GM21390 (cell line): Measurements from ENCODE around the gene ASS1.

Source experiments
- ATAC-seq: cut with Tn5 transposase; IDR thresholded peaks from one replicate; pipeline ENCODE4 v1.9.1; 2021; ENCODE audit not compliant: unreplicated experiment

ASS1 gene

GRCh38 chr9:130491830-130492482 is 47.2 kb downstream of the ASS1 start:
- ATAC-seq = no peak

DNA sequence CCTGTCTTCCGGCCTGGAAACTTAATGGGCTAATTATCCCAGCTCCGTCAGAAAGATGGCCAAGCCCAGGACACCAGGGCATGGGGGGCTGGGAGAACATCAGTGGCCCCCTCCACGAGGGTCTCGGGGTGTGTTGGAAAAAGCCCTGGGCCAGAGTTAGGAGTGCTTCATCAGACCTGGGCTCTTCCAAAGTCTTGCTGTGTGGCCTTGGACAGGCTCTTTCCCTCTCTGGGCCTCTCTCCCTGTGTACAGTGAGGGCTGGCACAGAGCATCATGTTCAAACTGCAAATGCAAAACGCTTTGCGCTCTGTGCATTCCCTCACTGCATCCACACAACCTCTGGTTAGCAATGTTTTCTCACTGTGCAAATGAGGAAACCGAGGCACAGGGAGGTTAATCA is 48.3 kb downstream of the ASS1 start:
- ATAC-seq = no peak

GRCh38 chr9:130493476-130493875 is 48.7 kb downstream of the ASS1 start:
- ATAC-seq = no peak

DNA sequence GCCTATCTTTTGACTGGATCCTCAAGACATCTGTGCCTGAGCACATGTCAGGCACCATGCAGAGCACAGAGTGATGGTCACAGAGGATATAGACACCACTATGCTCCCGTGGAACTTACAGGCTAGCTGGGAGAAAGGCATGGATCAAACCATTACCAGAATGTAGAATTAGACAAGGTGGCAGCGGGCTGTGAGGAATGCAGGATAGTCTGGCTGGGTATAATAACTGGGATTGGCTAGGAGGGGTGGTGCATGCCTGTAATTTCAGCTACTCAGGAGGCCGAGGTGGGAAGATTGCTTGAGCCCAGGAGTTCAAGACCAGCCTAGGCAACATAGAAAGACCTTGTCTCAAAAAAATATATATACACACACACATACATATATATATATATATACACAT is 50.3 kb downstream of the ASS1 start:
- ATAC-seq = no peak

GRCh38 chr9:130497139-130497538 is 52.4 kb downstream of the ASS1 start:
- no peak for ATAC-seq

DNA sequence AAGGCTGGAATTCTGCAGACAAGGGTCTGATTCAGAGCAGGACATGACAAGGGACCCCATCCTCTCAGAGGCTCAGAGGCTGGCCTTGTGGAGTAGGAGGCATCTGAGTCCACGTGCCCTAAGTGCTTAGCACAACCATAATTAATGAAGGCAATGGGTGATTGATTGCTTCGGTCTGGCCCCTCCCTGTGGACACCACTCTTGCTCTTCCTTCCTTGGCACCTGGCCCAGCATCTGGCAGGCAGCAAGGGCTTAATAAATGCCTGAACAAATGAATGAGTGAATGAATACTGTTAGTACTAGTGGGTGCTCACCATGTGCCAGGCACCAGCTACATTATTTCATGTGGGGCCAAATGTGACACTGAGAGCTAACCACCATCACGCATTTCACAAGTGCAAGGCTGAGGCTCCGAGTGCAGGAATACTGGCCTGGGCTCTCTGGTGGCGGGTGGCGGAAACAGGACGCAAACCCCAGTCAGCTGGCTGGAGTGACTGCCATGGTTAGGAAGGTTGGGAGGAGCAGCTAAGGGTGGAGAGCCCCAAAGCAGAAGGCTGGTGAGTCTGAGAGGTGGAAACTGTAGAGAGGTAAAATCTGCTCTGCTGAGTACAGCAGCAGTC is 53.6 kb downstream of the ASS1 start:
- no peak for ATAC-seq

GRCh38 chr9:130498918-130499698 is 54.3 kb downstream of the ASS1 start:
- no peak for ATAC-seq

GRCh38 chr9:130499804-130500263 is 55.1 kb downstream of the ASS1 start:
- no peak for ATAC-seq

DNA sequence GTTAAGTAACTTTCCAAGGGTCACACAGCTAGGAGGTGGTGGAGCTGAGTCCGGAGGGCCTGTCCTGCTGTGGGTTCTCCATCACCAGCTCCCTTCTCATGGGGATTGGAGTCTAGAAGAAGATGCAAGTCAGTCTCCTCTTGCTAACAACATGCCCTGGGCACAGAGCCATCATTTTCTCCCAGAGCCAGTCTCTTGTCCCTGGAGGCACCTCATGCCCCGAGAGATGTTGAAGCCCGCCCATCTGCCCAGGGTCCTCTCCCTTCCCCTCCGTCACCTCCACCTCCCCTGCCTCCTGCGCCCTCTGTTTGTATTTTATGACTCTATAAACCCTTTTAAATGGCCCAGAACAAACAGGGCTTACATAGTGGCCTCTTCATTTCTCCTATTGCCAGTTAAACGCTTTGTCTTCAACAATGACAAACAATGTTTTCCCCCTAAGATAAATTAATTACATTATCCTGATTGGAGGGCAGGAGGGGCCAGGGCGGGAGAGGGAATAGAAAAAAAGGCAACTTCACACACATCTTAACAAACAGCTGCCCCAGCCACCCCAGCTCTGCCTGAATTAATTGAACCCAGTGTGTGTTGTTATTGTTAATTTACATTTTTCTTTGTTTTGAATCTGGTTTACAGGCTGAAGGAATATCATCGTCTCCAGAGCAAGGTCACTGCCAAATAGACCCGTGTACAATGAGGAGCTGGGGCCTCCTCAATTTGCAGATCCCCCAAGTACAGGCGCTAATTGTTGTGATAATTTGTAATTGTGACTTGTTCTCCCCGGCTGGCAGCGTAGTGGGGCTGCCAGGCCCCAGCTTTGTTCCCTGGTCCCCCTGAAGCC is 55.8 kb downstream of the ASS1 start:
- no peak for ATAC-seq

- no peak for ATAC-seq
Observed at GRCh38 chr9:130501639-130502038, 56.9 kb downstream of the ASS1 start.

- ATAC-seq = no peak
Observed at GRCh38 chr9:130508218-130508617, 63.5 kb downstream of the ASS1 start.

DNA sequence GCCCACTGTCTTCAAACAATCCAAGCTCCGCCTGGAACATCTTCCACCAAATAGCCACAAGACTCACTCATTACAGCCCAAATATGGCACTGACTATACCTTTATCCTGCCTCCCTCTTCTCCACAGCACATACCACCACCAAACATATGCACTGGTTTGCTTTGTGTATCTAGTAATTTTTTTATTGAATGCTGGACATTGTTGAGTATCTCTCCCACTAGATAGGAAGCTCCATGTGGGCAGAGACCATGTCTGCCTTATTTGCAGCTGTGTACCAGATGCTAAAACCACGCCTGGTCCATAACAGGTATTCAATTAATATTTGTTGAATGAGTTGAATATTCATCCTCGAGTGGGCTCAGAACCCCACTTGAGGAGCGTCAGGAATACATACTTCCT is 67.4 kb downstream of the ASS1 start:
- ATAC-seq = no peak

GRCh38 chr9:130513078-130513477 is 68.3 kb downstream of the ASS1 start:
- no peak for ATAC-seq

DNA sequence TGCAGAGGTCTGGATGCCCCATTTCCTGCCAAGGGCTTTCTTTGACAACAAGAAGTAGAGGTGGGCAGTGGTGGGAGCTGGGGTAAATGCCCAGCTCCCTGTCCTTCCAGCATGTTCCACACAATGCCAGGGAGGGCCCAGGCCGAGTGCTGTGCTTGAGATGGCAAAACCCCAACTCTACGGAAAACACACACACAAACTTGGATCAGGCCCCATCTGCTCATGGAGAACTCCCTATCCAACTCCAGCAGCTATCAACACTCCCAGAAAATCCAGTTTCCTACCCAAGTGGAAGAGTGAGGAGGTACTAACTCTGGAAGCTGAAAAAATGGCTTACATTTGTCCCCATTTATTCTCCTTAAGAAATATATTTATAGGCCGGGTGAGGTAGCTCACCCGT is 73.5 kb downstream of the ASS1 start:
- no peak for ATAC-seq

DNA sequence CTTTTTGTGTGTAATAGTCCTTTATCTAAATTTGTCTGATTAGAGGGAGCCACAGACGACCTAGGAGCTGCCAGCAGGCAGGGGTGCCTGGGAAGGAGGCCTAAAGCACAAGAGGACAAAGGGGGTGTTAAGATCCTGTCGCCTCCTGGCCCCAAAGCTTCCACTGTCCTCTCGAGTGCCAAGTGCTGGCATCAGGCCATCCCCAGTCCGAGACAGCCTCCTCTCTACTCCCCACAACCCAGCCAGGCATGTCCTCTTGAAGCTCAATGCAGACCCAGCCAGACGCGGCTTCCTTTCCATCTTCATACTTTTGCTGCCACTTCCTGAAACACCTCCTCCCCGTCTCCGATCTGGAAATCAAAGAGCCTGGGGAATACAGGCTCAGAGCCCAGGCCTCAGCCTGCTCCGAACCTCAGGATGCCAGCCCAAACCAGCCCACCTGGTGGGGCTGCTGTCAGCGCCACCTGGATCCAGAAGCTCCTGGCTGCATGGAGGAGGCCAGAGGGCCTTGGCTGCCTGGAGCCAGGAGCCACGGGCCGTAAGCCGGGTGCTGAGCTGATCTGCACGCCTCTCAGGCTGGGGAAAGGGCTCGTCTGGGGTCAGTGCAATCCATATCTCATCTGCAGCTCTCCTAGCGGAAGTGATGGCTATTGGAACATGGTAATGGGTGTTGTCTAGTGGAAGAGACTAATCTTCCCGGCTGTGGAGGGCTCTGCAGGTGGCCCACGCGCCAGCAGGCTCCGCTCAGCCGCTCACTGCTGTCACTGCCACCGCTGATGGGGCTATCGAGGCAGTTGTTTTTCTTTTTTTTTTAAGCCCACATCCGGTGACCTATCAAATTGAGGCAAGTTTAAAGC is 74.4 kb downstream of the ASS1 start:
- ATAC-seq = no peak

- ATAC-seq = no peak
Observed at GRCh38 chr9:130519927-130520326, 75.2 kb downstream of the ASS1 start.

DNA sequence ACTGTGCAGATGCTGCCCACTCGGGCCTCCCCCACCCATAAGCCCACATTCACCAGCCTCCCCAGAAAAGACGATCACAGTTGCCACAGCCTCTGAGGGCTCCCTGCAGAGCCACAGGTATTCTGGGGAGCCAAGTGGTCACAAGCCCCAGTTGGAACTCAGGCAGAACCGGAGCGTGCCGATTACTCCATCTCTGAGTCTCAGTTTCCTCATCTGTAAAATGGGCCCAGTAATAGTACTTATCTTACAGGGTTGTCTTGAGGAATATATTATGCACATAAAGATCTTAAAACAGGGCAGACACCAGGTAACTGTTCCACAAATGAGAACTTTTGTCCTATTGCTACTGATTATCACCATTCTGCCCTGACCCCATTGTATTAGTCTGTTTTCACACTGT is 77.0 kb downstream of the ASS1 start:
- ATAC-seq = no peak

- no peak for ATAC-seq
Observed at GRCh38 chr9:130522233-130522808, 77.6 kb downstream of the ASS1 start.

- ATAC-seq = no peak
Observed at GRCh38 chr9:130523921-130524320, 79.2 kb downstream of the ASS1 start.
